Measurements from ENCODE around the gene TMEM100.

- TF ChIP-seq CTCF (conservative IDR thresholded peaks at IDR 0.05; ENCODE audit: low read length) = no peak
- TF ChIP-seq EZH2phosphoT487 (IDR thresholded peaks at IDR 0.05; ENCODE audit: borderline replicate concordance) = no peak
Measured at GRCh38 chr17:55726440-55726839, 3.8 kb upstream of the TMEM100 start.

Data from Loucy (cell line).